ENCODE data around the gene SHISA5.

- TF ChIP-seq POLR2A (IDR thresholded peaks at IDR 0.05) = no peak
- TF ChIP-seq CTCF (IDR thresholded peaks at IDR 0.05) = no peak
These were observed 25.1 kb downstream of the SHISA5 start for GRCh38 chr3:48478626-48479555.

Data from right lobe of liver (tissue), 4 donors.